ENCODE results near the gene WDR7.

- no peak for TF ChIP-seq POLR2A (IDR thresholded peaks at IDR 0.05)
- TF ChIP-seq, protein P1, sequence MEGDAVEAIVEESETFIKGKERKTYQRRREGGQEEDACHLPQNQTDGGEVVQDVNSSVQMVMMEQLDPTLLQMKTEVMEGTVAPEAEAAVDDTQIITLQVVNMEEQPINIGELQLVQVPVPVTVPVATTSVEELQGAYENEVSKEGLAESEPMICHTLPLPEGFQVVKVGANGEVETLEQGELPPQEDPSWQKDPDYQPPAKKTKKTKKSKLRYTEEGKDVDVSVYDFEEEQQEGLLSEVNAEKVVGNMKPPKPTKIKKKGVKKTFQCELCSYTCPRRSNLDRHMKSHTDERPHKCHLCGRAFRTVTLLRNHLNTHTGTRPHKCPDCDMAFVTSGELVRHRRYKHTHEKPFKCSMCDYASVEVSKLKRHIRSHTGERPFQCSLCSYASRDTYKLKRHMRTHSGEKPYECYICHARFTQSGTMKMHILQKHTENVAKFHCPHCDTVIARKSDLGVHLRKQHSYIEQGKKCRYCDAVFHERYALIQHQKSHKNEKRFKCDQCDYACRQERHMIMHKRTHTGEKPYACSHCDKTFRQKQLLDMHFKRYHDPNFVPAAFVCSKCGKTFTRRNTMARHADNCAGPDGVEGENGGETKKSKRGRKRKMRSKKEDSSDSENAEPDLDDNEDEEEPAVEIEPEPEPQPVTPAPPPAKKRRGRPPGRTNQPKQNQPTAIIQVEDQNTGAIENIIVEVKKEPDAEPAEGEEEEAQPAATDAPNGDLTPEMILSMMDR (IDR thresholded peaks at IDR 0.05) = no peak
These were observed 323.0 kb downstream of the WDR7 start for GRCh38 chr18:56974141-56974540.
